GM21576 (cell line): ENCODE measurements around the gene MTM1.

Experiments
- ATAC-seq: cut with Tn5 transposase; IDR thresholded peaks from one replicate; pipeline ENCODE4 v1.9.1; 2021; ENCODE audit warnings: mild to moderate bottlenecking, moderate library complexity; ENCODE audit not compliant: unreplicated experiment

Gene MTM1

DNA sequence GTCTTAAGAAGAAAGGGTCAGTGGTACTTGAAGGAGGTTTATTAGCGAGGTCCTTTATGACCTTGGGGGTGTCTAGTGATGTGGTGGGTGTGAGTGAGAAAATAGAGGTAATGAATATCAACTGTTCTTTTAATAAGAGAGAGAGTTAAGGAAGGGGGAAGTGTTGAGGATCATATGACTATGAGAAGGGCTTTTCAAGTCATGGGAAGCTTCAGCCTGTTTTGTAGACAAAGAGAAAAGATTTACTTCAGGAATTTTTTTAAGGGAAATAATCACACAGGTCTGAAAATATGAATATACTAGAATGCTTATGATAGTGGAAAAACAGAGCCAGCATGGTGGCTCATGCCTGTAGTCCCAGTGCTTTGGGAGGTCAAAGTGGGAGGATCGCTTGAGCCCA, 83.5 kb downstream of the MTM1 start:
- ATAC-seq = no peak

DNA sequence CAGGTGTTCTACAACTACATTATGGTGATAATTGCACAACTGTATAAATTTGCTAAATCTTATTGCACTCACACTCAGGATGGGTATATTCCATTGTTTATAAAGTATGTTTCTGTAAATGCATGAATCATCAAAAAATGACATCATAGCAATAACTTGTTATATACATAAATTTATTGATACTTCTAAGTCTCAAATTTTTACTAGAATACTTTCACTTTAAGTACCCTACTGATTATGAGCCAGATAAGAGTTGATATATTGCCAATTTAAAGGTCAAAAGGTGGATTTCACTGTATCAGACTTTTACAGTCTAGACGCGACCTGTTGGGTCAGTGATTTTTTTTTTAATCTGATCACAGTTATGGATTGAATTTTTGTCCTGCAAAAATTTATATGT, 87.4 kb downstream of the MTM1 start:
- ATAC-seq = no peak

DNA sequence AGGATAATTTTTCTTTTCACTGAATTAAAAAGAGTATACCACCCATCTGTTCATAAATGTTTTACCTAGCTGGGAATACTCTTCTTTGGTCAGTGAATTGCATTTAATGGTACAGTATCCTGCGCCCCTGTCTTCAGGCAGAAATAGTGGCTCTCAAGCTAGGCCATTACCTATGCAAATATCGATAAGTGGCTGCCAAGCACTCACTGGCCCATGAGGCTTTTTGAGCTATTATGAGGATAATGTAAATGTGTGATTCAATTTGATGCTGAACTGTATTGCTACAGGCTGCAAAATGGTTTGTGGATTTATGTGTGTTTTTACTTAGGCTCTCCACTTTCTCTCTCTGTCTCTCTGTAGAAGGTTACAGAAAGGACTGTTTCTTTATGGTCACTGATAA, 94.7 kb downstream of the MTM1 start:
- no peak for ATAC-seq

DNA sequence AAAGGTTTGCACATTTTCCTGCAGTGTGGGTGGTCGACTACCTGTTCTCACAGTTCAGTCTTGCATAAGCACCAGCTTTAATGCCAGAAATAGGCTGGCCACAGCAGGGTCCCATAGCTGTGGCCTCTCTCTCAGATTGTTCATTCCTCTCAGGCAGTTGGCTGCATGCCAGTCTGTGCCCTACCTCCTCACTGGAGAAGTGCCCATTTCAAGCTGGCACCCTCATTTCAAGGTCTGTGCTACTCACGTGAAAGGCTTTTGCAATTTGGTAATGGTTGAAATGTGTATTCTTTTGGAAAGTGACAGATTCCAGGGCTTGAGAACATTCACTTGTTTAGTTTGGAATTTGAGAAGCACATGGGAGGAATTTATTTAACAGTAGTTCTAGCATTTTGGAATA, 95.9 kb downstream of the MTM1 start:
- no peak for ATAC-seq

DNA sequence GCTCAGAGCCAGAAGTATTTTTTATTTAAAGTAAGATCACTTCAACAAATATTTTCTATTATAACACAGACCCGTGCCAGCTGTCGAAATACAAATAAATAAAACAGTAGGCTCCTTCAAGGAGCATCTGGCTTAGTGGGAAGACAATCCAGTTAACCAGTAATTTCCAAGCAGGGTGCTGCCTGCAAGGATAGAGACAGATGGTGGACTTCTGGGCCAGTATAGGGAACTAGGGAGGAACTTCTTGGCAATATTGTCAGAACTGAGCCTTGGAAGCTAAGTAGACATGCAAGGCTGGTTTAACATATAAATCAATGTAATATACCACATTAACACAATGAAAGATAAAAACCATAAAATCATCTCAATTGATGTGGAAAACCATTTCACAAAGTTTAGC, 107.8 kb downstream of the MTM1 start:
- ATAC-seq = no peak

DNA sequence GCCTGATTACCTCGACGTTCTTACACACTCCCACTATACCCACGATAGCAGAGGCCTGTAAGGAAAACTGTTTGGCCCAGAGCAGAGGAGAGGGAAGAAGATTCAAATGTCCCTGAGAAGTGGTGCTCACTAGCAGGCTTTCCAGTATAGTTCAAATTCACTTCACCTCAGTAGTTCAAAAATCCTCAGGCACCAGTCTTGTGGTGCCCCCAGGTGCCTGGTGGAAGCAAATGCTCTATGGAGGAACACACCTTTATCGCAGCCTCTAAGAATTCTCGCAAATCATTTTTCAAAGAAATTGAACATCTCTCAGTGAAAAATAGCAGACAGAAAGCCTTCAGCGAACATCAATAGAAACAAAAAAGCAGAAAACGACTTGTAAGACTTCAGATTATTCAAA, 112.6 kb downstream of the MTM1 start:
- ATAC-seq = no peak

DNA sequence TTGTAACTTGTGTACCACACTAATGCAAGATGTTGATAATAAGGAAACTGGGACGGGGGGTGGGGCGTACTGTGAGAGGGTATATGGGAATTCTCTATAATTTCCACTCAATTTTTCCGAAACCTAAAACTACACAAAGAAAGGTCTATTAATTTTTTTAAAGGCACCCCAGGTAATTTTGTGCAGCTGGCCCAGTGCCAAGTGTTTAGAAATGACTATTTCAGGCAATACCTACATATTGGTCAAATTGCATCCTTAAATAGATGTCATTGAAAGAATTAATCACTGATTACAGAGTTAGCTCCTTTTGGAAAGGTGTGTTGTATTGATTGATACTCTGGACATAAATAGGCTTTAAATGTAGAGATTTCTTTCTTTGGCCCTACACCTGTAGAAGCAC, 114.7 kb downstream of the MTM1 start:
- no peak for ATAC-seq

DNA sequence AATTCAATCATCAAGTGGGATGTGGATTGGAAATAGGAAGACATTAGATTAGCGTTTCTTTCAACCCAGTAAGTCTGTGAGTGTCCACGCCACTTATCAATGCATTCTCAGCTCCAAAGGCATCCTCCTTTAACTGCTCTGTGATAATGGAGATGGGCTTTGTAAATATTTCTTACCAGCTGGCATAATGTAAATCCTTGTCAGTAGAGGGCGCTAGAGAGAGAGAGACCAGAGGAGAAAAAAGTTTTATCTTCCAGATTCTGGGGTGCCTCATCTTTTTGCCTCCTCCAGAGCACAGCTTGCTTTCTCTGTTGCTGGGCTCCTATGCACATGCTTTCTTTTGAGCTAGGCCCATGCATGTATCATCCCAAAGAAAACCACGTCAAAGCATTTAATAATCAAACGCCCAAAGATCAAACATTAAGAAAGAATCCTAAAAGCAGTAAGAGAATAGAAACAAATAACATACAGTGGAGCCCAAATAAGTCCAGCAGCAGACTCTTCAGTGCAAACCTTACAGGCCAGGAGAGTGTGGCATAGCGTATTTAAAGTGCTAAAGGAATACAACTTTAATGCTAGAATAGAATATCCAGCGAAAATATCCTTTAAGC, 115.2 kb downstream of the MTM1 start:
- ATAC-seq = no peak

DNA sequence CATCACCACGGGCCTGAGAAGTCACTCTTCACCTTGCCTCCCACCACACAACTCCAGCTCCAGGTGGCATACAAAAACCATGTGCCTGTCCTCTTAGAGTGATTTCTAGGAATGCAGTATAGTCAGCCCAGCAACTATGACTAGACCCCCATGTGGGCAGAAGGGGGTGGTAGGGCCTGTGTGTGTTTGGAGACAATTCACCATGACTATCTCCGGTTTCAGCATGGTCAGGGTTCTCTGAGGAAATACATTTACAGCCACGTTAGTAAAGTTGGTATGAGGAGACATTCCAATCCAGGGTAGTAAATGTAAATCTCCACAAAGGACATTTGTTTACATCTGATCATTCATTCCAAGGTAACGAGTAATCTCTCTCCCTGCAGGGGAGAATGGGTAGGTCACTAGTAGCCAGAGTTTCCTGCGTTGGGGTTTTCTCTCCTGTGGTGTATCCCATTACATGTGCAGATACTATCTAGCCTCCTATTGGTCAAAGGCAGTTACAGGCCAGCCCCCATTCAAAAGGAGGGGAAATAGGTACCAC, 120.6 kb downstream of the MTM1 start:
- no peak for ATAC-seq

DNA sequence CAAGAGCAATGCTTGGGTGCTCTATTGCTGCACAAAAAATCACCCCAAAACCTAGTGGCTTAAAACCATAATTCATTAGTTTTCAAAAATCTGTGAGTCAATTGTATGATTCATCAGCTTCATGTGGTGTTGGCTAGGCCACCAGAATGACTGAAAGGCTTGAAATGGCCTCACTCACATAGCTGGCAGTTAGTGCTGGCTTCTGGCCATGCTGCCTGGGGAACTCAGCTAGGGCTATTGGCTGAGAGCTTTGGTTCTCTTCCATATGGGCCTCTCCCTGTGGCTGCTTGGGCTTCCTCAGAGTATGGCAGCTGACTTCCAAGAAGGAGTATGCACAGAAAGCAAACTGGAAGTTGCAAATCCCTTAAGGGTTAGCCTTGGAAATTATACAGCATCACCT, 121.7 kb downstream of the MTM1 start:
- no peak for ATAC-seq

DNA sequence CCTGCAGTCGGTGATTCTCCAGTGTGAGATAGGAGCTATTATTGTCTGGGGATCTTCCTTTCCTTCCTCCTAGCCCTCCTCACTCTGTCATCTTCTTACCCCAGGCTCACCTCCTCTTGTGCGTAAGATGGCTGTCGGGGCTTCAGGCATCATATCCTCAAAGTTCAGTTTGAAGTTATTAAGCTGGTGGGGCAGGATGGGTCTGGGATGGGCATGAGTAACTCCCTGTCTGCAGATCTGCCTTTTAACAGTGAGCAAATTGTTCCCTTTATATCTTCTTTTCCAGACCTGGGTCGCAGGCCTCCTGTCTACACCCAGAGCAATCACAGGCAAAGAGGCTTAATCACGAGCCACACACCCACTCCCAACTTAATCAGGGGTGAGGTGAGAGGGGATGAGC, 123.9 kb downstream of the MTM1 start:
- no peak for ATAC-seq

DNA sequence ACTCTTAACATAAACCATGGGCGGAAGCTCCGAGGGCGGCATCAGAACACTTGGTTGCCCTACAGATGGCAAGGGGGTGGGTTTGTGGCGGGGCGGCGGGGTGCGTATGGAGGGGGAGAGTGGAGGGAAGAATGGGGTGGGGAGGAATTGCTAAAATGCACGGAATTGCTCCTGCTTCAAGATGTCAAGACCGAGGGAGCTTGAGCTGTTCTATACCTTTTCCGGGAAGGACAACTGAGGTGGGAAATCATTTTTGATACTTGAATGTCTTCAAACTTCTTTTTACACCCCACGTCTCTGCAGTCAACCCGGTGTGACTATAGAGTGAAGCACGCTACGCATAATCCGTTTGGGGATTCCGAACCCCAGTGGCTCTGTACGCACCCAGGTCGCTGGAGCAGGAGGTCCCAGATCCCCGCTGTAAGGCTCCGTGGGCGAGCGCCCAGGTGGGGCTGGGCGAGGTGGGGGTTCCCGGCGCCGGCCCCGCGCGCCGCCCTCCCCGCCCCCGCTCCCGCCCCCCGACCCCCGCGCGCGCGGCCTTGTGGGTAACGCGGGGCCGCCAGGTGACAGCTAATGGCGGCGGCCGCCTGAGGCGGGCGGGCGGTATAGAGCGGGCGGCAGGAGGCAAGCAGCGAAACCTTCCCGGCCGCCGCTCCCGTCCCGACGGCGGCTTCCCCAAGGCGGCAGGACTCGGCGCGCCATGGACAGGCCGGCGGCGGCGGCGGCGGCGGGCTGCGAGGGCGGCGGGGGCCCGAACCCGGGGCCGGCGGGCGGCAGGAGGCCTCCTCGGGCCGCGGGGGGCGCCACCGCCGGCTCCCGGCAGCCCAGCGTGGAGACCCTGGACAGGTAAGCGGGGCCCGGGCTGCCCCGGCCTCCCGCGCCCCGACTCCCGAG, 124.7 kb downstream of the MTM1 start, which contains the start of gene MTMR1:
TSS of gene MTMR1 (plus strand) at position 566 of the 894 bp plus-strand sequence. CDS start at position 701, 135 bp downstream.
- peak; percentile 35 for ATAC-seq

DNA sequence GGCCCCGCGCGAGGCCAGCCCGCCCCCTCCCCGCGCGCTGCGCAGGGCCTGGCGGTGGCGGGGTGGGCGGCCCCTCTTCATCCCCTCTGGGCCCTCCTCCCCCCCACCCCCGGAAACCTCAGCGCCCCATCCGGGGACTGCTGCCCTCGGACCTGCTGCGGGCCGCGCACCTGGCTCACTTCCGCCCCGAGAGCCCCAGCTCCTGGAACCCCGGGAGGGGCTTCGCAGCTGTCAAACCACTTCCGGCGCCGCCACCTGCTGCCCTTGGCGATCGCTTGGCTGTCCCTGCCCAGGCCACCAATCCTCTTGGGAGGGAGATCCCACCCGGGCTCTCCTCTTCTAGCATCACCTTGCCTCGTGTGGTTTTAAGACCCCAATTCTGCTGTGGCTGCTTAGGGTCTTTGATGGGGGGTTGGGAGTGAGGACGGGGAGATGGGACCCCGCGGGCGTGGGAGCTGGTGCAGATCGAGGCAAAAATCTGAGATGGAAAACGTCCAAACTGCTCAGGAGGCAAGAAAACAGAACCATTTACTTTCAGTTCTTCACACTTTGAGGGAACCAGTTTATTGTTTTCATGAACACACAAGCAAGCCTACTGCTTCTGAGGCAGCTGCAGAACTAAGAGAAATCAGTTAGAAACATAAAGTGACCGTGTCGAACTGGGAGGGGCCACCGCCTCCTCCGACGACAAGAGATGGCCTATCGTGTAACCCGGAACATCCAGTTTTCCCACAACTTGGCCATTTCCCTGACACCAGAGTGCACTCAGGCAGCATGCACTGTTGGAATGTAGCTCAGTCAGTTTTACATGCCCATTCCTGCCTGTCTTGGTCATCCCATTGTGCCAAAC, 125.5 kb downstream of the MTM1 start:
- peak; percentile 66 for ATAC-seq

DNA sequence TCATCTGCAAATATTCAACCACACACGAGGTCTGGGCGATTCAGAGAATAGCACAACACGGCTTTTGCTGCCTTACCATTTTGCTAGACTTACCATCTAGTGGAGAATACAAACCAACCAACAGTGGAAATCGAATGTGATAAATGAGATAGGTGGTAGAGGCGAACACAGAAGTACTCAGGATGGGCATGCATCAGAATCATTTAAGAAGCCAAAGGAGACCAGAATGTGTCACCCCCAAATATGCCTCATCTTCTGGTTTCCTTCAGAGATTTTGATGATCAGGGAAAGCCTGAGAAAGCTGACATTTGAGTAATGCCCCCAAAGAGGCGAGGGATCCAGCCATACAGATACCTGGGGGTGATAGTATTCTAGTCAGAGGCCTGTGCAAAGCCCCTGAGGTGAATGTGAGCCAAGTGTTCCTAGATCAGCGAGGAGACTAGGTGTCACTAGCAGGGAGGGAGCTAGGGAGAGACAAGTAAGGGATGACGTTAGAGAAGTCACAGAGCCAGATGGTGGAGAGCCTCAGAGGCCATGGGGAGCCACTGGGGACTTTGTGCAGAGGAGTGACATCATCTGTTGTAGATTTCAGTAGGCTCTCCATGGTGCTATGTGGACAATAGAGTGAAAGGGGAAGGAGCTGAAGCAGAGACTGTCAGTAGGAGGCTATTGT, 126.5 kb downstream of the MTM1 start:
- peak; percentile 34 for ATAC-seq

DNA sequence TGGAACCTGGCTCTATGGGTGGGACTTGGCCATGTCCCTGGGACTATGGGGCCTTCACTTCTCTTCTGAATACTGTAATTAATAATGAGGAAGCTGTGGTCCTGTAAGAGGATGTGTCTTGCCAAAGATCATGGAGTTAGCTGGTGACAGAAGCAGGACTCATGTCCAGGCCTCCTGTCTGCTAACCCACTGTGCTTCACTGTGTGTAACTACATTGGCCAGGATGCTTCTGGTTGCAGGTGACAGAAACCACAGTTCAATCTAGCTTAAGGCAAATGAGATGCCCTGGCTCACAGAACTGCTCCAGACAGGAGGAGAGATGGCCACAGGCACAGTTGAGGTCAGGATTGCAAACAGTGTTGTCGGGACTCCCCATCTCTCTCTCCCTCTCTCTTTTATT, 127.9 kb downstream of the MTM1 start:
- ATAC-seq = no peak

DNA sequence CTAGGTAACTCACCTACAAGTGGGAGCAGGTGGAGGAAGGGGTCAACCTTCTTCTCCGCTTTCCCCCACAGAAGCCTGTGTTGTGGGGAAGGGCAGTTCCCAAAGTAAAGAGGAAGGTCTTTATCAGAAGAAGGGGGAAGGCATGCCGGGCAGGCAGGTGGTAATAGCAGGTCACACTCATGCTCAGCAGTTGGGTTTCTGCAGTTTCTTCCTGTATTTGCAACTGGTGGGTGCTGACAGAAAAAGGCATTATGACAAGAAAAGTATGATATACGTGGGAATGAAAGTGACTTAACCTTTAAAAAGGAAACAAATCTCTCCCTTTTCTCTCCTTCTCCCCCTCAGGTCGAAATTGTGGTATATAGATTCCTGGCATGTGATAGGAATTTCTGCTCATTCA, 128.4 kb downstream of the MTM1 start:
- ATAC-seq = no peak

DNA sequence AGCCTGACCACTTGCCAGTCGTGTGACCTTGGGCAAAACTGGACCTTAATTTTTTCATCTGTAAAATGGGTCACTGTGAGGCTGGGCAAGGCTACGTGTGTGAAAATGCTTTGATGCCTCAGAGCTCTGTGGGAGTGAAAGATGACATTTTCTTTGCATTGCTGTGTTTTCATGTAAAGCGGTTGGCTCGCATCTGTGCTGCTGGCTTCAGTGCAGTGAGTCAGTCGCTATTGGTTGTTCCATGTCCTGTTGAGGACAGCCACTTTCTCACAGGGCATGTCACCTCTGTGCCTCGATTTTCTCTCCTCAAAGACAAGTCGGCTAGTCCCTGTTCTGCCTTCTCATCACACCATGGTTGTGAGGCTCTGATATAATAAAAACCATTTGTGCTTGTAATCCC, 129.2 kb downstream of the MTM1 start:
- no peak for ATAC-seq

DNA sequence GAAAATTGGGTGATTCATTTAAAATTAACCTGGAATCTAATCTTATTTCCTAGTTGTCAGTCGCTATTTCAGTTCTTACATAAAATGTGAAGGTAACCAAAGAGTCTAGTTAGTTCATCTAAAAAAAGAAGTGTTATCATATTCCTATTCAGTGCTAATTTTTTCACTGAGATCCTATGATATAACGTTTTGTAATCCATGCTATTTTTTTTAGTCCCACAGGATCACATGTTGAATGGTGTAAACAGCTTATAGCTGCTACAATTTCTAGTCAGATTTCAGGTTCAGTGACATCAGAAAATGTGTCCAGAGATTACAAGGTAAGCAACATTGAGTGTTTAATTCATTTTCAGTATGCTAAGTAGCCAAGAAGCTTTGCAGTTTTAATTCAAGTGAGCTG, 130.6 kb downstream of the MTM1 start:
- no peak for ATAC-seq

DNA sequence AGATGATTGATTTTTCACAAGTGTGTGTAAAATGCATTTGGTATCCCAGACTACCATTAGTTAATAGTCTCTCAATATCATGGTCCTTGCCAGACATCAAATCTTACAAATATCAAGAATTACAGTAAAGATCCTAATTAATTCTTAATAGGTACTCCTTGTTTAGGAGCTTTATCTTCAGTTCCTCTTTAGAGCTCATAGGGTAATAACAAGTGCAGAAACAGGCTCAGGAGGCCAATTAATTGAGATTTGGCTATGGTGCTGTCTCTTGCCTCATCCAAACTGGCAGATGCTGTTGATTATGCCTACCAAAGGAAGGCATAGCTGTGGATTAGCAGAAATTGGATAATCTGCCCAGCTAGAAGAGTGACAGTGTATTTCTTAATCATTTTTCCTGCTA, 131.7 kb downstream of the MTM1 start:
- no peak for ATAC-seq

DNA sequence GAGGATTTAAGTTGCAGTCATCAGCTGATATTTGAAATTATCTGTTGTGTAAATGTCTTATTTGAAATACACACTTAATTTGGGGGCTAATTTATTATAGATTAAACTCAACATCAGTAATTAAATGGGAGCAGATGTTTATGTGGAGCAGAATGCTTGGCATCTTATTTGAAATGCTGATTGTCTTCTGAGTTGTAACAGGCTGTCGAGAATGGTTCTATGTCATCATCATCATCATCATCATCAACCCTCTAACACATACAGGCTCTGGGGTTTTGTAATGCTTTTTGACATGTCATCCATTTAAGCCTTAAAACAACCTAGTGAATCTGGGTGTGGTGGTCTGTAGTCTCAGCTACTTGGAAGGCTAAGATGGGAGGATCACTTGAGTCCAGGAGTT, 133.0 kb downstream of the MTM1 start:
- no peak for ATAC-seq
